Retinal pigment epithelial cell (primary cell): ENCODE results near the gene COLGALT1.

Experiments used
- DNase-seq: peaks from one replicate; pipeline ENCODE4 v3.0.0-alpha.2; 2010; ENCODE audit warnings: low read depth
- H3K4me3 ChIP-seq: 2 replicates; pipeline ENCODE4 v1.5.1; 2011; ENCODE audit warnings: mild to moderate bottlenecking, low read length, control low read depth, moderate library complexity
- CTCF ChIP-seq: conservative IDR thresholded peaks from 2 replicates; pipeline ENCODE4 v1.5.1; 2011; ENCODE audit warnings: low read depth, low read length, control low read depth, inconsistent platforms

COLGALT1 gene

GRCh38 chr19:17526922-17527321 is 28.5 kb upstream of the COLGALT1 start:
- H3K4me3 ChIP-seq: no peak overlapping the region

GRCh38 chr19:17527326-17527725 is 28.1 kb upstream of the COLGALT1 start:
- no peak overlapping the region for H3K4me3 ChIP-seq
- no peak for TF ChIP-seq CTCF
- DNase-seq: no peak

More at GRCh38 chr19:17526922-17527321, 28.5 kb upstream of the COLGALT1 start:
- no peak for DNase-seq
- TF ChIP-seq CTCF: no peak

- no peak overlapping the region for H3K4me3 ChIP-seq
- no peak for DNase-seq
- TF ChIP-seq CTCF: no peak
These were observed 26.8 kb upstream of the COLGALT1 start for GRCh38 chr19:17528610-17529009.

DNA sequence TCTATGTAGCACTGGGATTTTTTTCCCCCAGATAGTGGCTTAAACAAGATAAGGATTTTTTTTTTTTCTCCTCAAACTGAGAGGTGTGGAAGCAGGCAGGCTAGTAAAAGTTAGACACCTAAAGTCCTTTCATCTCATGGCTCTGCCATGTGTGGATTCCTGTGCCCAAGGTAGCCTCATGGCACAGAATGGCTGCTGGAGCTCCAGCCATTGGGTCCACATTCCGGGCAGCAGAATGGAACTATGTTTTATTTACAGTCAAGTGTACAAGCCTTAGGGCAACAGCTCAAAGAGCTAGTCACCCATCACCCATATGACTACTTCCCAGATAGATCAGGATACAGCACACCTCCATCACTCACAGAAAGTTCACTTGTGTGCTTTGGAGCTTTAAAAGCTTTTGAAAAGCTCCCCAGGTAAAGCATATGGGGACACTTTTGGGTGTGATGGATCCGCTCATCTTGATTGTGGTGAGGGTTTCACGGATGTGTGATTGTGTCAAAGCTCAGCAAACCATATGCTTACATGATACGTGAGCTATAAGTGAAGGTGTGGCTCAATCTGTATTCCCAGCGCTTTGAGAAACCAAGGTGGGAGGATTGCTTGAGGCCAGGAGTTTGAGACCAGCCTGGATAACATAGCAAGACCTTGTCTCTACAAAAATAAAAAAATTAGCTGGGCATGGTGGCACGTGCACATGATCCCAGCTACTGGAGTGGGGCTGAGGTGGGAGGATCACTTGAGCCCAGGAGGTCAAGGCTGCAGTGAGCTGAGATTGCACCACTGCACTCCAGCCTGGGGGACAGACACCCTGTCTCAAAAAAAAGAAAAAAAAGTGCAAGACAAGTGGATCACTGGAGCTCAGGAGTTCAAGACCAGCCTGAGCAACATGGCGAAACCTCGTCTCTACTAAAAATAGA is 25.9 kb upstream of the COLGALT1 start:
- no peak for TF ChIP-seq CTCF
- no peak for DNase-seq
- no peak overlapping the region for H3K4me3 ChIP-seq

GRCh38 chr19:17530586-17530985 is 24.9 kb upstream of the COLGALT1 start:
- no peak for DNase-seq
- no peak overlapping the region for H3K4me3 ChIP-seq
- no peak for TF ChIP-seq CTCF

DNA sequence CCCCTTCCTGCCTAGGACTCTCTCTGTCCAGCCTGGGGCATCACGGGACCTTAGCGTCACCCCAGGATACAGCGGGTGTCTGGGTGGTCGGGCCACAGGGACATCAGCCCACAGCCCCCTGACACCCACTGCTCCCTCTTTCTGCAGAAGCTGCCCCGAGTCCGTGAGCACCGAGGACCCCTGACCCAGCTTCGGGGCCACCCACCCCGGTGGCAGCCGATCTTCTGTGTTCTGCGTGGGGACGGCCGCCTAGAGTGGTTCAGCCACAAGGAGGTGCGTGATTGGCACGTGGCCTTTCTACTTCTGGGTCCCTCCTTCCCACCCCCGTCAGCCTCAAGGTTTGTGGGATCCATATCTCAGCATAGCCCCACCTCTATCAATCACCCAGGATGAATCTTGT is 23.3 kb upstream of the COLGALT1 start:
- DNase-seq: no peak
- H3K4me3 ChIP-seq: no peak overlapping the region
- TF ChIP-seq CTCF: no peak

DNA sequence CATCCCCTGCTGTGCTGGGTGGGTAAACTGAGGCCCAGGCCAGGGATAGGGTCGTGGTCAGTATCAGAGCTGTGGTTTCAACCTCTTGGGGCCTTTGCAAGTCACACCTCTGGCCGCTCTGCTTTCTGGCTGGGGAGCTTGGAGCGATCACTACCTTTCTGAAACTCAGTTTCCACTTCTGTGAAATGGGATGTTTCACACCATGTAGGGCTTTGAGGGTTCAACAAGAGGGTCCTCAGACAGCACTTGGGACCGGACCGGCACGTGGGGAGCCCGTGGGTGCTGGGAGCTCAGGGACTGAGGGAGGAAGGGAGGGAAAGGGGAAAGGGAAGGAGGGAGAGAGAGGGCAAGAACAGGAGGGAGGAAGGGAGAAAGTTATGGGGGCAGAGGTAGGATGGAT is 22.9 kb upstream of the COLGALT1 start:
- DNase-seq: no peak
- no peak for TF ChIP-seq CTCF
- H3K4me3 ChIP-seq: no peak overlapping the region
